Activated T-helper 9 cell treated with anti-CD3 and anti-CD28 coated beads, Interleukin-2, amount 50 U/mL, for 16 hours (primary cell): Measurements from ENCODE around the gene EPB42.

Source experiments
- DNase-seq: peaks from one replicate; pipeline ENCODE4 v3.0.0-alpha.2; 2020; ENCODE audit warnings: low read depth

Gene EPB42

DNA sequence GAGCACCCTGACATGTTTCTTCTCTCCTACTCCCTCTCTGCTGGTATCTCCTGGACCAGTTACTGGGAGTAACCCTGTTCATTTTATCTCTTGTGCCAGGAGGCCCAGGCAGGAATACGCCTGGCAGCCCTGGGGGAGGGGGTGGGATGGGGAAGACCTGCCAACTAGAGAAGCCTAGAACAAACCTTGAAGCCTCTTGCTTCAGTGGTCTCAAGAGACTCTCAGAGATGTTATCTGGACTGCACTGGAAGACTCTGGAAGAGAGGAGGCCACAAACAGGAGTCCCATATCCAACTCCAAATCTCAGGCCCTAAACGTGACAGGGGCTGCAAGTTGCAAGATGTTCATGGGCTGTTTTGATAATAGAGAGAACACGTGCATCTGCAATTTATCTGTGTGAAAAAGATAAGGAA, at the start of gene EPB42:
EPB42 (minus strand) TSS at position 28 of the 413 bp plus-strand sequence. CDS start 193 bp downstream, outside the sequence.
- DNase-seq = no peak

DNA sequence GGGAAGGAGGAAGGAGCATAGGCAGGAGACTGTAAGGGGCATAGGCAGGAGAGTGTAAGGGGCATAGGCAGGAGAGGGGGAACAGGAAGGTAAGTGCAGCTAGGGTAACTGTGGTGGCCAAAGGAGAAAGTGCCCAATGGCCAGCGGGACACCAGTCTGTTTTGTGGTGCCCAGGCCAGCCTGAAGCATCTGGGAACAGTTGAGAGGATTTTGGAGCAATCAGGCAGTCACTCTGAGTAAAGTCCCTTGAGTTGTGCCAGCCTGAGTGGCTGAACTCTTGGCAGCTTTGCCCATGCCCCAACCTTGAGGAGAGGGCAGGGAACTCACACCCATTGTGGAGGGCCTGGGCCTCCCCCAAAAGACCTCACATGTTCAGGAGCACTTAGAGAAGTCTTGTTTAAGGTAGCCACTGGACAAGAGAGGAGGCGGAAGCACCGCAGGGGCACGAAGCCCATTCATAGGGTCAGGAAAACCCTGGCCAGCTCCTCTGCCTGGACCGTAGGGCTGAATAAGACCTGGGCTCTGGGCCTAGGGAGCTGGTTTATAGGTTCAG, 49.4 kb upstream of the EPB42 start:
- no peak for DNase-seq

DNA sequence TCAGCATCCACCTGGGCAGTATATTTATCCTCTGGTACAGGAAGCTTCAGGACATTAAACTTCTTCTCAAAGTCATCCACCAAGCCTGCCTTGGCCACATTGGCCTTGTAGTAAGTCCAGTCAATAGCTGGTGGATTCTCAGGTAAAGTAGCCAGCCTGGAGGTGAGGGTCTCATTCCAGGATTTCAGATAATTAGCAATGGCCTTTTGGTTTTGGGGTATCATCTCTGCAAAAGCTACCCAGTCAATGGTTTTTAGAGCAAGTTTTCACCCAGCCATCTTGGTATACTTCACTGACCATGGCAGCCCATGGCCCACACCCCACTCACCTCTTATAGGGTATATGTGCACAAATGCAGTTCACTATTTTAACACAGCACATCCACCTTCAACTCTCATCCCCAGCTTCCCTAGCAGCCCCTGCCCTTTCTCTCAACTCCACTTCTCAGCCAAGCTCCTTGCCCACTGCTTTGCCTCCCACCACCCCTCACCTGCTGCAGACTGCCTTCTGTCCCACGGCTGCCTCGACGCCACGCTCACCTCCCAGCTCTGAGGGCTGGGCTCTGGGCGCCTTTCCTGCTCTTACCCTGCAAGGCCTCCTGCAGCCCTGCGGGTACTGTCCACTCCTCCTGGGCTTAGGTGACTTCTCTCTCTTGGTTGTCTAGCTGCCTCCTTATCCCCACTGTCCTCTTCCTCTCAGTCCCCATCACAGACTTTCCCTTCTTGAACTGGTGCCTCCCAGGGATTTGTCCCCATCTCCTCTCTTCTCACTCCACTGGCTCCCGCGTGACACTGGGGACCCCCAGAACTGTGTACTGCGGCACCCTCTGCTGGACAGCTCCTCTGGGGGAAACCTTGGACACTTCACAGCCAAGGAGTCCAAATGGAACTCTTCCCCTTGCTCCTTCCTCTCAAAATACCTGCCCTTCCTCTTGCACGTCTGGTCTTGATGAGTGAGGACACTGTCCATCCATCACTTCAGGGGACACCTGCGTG, 47.6 kb upstream of the EPB42 start:
- no peak for DNase-seq

DNA sequence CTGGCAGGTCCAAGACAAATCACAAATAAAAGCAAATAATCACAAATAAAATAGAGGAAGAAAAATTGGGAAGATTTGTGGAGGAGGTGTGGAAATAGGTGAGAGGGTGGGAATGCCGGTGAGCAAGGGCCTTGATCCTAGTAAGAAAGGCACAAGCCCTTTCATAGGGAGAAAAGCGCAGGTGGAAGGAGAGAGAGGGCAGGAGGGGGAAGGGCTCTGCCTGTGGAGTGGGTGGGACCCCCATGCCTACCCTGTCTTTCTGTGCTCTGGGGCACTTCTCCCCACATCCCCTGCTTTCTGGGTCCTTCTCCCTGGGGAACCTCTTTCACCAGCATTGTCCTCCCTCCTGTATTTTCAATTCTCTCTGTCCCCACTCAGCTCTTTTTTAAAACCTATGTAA, 46.6 kb upstream of the EPB42 start:
- no peak for DNase-seq

DNA sequence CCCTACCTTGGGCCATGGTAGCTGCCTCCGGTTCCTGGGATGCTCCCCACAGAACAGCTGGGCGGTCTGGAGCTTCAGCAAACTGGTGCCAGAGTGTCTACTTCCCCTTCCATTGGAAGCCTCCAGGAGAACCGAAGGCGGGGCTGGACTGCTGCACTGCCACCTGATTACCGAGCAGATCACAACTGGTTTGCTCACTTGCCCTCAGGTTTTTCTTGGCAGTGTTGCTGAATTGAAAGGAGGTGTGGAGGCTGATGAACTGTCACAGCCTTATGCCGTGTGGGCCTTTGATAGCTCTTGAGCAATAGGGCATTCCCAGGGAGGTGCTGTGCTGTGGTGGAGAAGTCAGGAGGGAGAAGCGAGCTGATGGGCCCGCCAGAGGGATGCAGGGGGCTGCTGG, 46.0 kb upstream of the EPB42 start, which contains the start of gene TGM5:
TGM5 (minus strand) TSS at position 95 of the 400 bp plus-strand sequence; CDS start at position 16, 79 bp downstream.
- no peak for DNase-seq

DNA sequence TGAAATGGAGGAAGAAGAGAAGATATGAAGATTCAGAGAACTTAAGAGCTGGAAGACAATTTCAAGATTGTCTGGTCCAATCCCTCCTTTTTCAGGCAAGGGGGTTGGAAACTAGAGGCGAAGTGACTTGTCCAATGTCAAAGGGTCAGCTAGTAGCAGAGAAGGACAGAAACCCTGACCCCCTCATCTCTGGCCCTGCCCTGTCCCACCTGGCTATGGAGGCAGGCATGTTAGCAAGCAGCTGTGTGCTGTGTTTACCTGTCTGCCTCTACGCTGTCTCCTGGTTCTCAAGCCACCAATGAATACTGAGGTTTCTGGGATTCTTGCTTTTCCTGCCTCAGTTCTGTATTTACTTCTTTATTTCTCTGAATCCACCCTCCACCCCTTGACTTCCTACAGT, 45.6 kb upstream of the EPB42 start:
- DNase-seq = no peak

DNA sequence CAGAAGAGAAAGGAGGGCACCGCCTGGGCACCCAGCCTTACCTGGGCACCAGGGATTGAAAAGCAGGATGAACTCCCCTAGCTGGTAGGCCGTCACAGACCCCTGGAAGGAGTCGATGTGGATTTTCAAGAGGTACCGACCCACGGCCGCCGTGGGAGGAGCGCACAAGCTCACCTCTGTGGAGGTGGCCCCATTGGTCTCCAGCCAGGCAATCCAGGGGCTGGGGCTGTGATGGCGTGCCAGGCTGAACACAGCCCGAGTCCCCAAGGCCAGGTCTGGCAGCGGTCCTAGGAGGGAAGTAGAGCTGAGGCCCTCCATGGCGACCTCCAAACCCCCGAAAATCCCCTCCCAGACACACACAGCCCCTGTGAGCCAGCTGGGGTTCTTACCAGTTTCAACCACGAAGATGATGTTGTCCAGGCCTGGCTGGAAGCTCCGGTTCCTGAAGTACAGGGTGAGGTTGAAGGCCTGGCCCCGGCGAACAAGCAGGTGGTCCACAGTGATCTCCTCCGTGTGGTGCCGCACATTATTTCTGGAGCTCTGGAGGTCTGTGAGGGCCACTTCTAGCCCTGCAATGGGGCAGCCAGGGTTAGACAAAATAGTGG, 39.3 kb upstream of the EPB42 start:
- no peak for DNase-seq

DNA sequence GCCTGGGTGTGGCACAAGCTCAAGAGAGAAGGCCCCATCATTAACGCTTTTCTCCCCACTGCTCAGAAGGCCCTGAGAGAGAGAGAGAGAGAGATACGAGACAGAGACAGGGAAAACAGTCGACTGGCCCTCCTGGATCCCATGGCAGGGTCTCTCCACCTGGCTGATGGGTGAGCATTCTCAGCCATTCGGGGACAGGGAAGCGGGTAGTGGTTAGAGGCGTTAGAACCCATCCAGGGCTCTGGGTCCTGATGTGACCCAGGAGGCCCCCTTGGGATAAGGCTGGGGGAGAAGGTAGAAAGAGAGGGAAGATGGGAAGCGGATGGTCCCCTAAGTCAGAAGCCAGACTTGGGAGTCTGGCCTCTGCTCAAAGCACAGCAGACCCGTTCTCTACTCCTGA, 38.0 kb upstream of the EPB42 start:
- DNase-seq = no peak

DNA sequence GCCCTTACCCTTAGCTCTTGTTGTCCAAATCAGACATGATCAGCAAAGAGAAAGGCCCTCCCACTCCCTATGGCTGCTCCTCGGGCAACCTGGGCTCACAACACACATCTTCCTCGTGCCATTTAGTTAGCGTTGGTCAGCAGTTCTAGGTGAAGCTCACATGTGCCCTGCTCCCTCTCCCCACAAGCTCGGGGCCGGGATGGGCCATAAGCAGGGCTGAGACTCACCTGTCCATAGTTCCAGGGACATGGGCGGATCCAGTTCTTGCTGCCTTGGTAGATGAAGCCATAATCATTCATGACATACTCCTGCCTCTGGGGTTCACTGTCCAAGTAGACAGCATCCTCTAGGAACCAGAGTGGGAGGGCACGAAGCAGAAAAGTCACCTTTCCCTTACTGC, 35.5 kb upstream of the EPB42 start:
- DNase-seq = no peak

DNA sequence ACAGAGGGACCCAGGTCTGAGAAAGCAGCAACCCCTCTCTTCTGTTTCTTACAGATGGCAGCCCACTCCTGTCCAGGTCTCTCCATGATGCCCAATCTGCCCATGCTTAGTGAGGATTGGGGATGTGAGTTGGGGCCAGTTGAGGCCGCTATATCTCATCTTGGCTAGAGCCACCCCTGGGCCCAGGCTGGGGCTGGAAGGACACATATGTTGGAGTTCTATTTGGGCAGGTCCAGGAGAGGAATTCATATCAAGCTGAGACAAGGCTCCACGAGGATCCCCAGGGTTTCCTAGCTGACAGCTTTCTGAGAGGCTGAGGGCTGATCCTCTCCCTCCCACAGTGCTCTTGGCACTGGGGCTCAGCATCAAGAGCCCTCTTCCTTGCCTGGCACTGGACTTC, 34.6 kb upstream of the EPB42 start:
- DNase-seq = no peak

DNA sequence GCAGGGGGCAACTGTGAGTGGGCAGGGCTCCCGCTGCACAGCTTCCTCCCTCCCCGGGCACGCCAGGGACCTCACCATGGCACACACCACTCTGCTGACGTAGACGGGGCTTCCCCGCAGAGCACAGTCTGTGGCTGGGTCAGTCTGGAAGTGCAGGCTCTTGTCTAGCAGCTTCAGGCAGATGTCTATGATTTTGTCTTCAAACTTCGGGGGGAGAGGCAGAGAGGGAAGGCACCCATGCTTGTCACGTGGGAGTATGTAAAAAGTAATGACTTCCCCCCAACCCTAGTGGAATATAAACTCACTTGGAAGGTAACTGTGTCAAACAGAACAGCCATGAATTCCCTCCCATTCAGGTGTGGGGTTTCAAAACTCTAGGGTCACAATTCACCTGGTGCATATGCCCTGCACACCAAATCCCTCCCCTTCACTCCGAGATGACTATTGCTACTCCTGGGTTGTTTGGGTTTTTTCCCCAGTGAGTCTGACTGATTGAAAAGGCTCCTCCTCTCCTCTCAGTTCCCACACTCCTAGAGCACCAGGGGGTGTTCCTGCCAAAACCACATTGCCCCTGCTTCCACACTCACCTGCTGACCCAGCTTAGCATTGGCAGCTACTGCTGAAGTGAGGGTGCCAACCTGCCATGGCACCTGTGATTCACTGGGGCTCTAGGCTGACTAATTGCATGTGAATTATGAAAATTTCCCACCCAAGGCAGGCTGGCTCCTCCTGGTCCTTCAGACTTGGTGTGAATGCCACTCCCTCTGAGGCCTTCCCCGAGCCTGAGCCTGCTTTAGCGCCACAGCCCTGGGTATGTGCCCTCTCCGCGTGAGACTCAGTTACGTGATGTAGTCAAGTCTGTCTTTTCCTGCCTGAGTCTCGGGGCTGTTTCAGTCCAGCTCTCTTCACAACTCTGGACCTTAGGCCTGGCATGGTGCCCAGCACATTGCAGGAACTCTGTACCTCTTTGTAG, 32.9 kb upstream of the EPB42 start:
- DNase-seq = no peak

DNA sequence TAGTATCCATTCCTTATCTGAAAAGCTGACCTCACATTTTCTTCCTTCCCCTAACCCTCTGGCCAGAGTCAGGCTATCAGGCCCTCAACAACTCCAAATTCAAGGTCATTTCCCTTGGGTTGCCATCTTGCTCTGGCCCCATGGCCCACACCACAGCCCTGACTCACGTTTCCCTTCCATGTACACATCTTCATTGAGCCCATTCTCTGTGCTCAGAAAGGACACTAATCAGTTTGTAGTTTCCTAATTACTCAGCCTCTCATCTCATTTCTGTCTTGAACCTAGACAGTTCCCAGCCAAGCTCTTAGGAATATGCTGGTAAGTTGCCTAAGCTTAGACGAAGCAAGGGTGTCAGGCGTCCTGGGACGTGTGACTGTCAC, 31.0 kb upstream of the EPB42 start:
- no peak for DNase-seq

DNA sequence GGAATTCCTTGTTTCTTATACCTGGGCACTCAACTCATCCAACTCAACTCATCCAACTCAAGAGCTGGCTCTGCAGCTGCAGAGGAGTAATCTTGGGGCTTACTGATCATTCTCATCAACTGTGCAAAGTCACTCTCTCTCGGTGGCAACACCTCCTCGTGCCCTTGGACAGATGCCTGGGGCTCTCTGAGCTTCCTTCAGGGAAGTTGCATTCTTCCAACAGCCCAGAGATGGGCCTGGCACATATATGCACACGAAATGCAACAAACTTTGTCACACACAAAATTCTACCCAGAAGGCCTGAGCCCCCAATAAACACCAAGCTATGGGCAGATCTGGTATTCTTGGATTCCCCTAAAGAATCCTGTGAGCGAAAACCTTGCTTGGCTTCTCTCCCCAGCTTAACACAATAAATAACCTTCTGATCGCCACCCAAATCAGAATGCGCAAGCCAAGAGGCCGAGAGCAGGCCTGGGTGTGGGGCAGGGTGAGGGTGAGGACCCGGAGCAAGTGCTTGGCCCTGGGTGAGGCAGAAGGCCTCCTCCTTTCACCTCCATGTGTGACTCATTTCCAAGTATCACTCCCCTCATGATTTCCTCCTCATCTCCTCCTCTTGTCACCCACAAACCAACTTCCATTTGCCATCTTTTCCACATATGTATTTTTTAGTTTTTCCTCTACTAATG, 30.5 kb upstream of the EPB42 start:
- no peak for DNase-seq

DNA sequence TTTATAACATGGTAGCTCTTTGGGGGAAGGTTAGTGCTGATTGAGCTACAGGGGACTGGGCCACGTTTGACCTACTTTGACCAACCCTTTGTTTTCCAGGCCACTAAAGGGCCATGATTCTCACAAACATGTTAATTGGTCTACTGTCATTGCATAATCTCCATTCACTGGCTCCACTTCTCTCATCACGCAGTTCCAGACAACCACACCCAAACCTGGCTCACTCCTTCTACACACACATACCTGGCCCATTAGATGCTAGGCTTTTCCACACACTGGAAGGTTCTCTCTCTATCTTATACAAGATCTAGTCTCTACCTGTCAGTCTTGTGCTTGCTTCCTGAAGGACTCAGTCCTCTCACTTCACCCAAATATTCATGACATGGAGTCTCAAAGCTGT, 30.0 kb upstream of the EPB42 start:
- DNase-seq = no peak

DNA sequence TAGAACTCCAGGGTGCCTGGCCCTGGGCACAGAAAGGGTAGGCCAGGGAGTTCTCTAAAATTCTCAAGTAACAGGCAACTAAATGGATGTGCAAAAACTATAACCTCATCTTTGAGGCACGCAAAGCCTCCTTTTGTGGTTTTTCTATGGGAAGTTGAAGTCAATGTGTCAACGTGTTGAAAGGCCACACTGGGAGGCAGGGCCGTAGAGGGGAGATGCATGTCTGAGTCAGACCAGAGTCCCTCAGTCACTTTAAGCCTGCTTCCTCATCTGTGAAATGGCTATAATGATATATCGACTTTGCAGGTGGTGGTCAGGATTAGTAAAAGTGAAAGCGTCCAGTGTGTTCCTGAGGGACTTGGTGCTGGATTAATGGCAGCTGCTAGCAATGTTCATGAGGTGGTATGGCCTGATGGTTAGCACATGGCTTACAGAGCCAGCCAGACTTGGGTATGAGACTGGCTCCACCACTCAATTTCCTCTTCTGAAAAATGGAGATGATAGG, 28.9 kb upstream of the EPB42 start:
- no peak for DNase-seq

DNA sequence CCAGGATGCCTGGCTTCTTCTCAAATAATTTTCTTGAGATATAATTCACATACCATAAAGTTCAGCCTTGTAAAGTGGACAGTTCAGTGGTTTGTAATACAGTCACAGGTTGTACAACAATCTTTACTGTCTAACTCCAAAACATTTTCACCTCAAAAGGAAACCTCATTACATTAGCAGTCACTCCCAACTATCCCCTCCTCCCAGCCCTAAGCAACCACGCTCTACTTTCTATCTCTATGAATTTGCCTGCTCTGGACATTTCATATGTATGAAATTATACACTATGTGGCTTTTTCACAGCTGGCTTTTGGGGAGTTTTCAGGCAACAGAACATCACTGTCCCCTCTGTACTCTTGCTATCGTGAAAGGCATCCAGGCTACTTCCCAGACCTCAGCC, 28.4 kb upstream of the EPB42 start:
- DNase-seq = no peak

DNA sequence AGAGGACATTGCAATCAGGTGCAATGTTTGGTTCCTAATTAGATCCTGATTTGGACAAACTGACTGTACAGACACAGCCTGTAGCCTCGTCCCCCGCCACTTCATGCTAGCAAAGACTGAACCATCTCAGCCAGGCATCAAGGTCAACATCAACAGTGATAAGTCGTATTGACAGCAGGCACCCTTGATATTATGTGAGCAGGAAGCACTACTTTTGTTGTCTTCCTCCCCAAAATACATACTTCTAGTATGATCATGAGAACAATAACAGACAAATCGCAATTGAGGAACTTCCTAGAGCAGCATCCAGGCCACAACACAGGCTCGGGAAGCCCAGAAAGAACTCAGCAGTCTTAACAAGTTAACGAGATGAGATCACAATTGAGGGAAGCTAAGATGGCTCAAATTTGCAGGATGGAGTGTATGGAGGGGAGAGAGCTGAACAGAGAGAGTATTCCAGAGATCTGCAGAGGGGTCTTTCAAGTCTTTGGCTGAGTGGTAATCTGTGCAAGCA, 25.5 kb upstream of the EPB42 start:
- no peak for DNase-seq

DNA sequence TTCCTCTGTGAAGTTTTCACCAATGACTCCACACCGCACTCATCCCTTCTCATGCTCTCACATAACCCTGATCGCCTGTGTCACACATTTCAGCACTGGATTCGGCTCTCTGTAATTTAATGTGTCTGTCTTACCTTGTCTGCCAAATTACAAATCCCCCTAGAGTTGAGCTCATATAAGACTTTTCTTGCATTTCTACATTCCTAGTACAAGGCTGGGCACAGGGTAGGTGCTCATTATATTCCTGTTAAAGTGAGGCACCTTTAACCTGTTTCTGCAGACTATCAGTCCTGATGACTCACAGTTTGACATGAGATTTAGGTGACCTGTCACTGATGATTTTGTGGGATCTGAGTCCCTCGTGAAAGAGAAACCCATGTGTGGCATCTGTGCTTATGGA, 23.3 kb upstream of the EPB42 start:
- no peak for DNase-seq

DNA sequence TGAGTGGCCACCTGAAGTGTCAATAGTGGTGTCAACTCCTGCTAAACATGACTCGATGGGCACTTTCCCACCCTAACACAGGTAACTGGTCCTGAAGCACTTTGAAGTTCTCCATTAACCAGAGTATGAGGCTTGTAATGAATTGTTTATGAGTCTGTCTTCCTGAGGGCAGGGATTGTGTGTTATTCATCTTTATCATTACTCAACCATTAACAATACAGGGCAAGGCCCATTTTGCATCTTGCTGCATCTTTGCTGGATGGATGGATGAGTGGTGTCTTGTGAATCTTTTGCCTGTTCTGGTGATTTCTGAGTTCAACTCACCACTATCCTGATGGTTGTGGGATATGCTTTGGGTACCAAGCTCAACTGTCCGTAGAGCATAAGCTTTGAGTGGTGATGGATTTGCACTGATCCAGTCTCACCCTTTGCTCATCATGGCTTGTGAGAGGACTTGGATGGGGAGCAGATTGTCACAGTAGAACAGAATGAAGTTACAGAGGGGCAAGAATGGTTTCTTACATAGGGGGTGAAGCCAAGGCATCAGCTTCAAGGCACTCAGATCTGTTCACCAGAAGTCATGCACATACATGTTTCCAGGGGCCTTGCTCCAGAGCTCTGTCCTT, 22.3 kb upstream of the EPB42 start:
- DNase-seq = no peak

DNA sequence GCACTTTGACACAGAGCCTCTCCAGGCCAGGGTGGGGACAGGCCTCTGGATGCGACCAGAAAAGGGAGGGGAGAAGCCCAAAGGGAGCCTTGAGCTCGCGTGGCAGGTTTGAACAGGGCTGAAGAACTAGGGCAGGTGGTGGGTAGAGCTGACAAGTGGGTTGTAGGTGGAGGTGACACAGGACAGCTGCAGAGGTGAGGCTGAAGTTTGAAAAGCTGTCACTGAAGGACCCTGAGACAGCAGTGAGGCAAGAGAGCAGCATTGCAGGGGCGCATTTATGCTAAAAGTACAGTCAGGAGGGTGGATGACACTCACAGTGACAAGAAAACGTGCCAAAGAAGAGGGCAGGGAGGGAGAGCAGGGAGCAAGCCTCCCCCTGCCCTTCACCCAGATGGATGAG, 21.8 kb upstream of the EPB42 start:
- DNase-seq = no peak
